BJ (cell line): Measurements from ENCODE around the gene R3HDM2. TPM values are rescaled to one million over a fixed set of nuclear protein-coding genes. Genes with fewer than 3 reads are reported as not detected.

Source experiments
- CTCF ChIA-PET: fragments of 350-600 bp; formaldehyde crosslinking; extraction: SDS; loops from one replicate; lab custom pipeline; 2021; ENCODE audit warnings: antibody characterized with exemption, inconsistent platforms; lab: Yijun Ruan, JAX
- POLR2A ChIA-PET: fragments of 300-600 bp; sonication (Branson Sonifier 250); formaldehyde crosslinking; extraction: SDS; loops from one replicate; lab custom pipeline; 2021; ENCODE audit warnings: antibody characterized with exemption; lab: Charles Lee
- DNase-seq: peaks from one replicate; pipeline ENCODE4 v3.0.0-alpha.2; 2011; ENCODE audit warnings: low read depth
- H3K27me3 ChIP-seq: 2 replicates; pipeline ENCODE4 v1.6.0; 2011; ENCODE audit warnings: low read length; ENCODE audit not compliant: control insufficient read depth, insufficient read depth
- H3K36me3 ChIP-seq: 2 replicates; pipeline ENCODE4 v1.5.1; 2011; ENCODE audit warnings: low read length; ENCODE audit not compliant: control insufficient read depth, insufficient read depth
- H3K4me3 ChIP-seq: 2 replicates; pipeline ENCODE4 v1.5.1; 2011; ENCODE audit warnings: low read depth, mild to moderate bottlenecking, control low read depth, low read length
- CTCF ChIP-seq: IDR thresholded peaks from 2 replicates; pipeline ENCODE4 v1.5.1; 2011; ENCODE audit warnings: low read depth, mild to moderate bottlenecking, control low read depth, inconsistent platforms, low read length, moderate library complexity; ENCODE audit not compliant: insufficient read depth
- polyA plus RNA-seq: library from polyadenylated mRNA; depleted of rRNA; stranded (reverse); fragments of >200 nt; gene quantifications from 2 replicates; pipeline ENCODE4 v1.2.3, GENCODE V29; 2011

R3HDM2 gene
- polyA plus RNA-seq, 1 experiment = 27.4 TPM

GRCh38 chr12:57260366-57260765, 170.5 kb downstream of the R3HDM2 start:
- Histone ChIP-seq H3K4me3 (no peak overlapping the region), H3K36me3 (peaks cover 19% of the 10 kb centered on the region), H3K27me3 (no peaks in the 10 kb centered on the region)
- ChIA-PET POLR2A (no interaction called here), CTCF (interaction anchor here (0.7 to 9.7 kb wide), 6 partner anchors 11 to 199 kb away, joined by 3 to 142 read pairs (median 6); partner anchors contain the start of genes GLI1 and INHBE)
- DNase-seq = no peak
- no peak for TF ChIP-seq CTCF

GRCh38 chr12:57258977-57259970, 171.6 kb downstream of the R3HDM2 start:
- POLR2A ChIA-PET = no interaction called here
- DNase-seq = no peak
- CTCF ChIA-PET = interaction anchor here (1.8 to 9.7 kb wide), 3 partner anchors 16 to 200 kb away, joined by 7 to 142 read pairs (median 20); partner anchors contain the start of genes GLI1 and INHBE

GRCh38 chr12:57255916-57256315, 174.9 kb downstream of the R3HDM2 start:
- POLR2A ChIA-PET = no interaction called here

More at GRCh38 chr12:57258977-57259970, 171.6 kb downstream of the R3HDM2 start:
- no peak for TF ChIP-seq CTCF
- peaks cover 19% of the 10 kb centered on the region for H3K36me3 ChIP-seq
- no peak overlapping the region for H3K4me3 ChIP-seq
- no peaks in the 10 kb centered on the region for H3K27me3 ChIP-seq

GRCh38 chr12:57254506-57255280, 176.2 kb downstream of the R3HDM2 start:
- ChIA-PET POLR2A (no interaction called here), CTCF (interaction anchor here (0.6 to 7.5 kb wide), 4 partner anchors 10 to 199 kb away, joined by 3 to 74 read pairs (median 13); no protein-coding TSS in a partner anchor)
- no peak for DNase-seq

More at GRCh38 chr12:57255916-57256315, 174.9 kb downstream of the R3HDM2 start:
- Histone ChIP-seq H3K4me3 (no peak overlapping the region), H3K36me3 (peaks cover 15% of the 10 kb centered on the region), H3K27me3 (no peaks in the 10 kb centered on the region)
- no peak for DNase-seq
- TF ChIP-seq CTCF = no peak
- CTCF ChIA-PET = interaction anchor here (0.8 to 4.8 kb wide), 2 partner anchors 197 to 200 kb away, joined by 3 to 22 read pairs; no protein-coding TSS in a partner anchor

More at GRCh38 chr12:57254506-57255280, 176.2 kb downstream of the R3HDM2 start:
- H3K36me3 ChIP-seq = peaks cover 11% of the 10 kb centered on the region
- no peak for TF ChIP-seq CTCF
- no peaks in the 10 kb centered on the region for H3K27me3 ChIP-seq
- H3K4me3 ChIP-seq = no peak overlapping the region
